WTC11 (cell line): ENCODE measurements around the gene NETO1.

Experiments used
- CTCF ChIP-seq: fragments of 200-600 bp; IDR thresholded peaks from 2 replicates; pipeline ENCODE4 v1.8.0; 2022; ENCODE audit warnings: antibody characterized with exemption
- ELF4 ChIP-seq: sonication (generic); formaldehyde crosslinking; IDR thresholded peaks from 2 replicates; pipeline ENCODE4 v1.8.1; 2022; ENCODE audit warnings: low read depth, mild to moderate bottlenecking, moderate library complexity, missing genetic modification reagents

GRCh38 chr18:72727776-72728175 lies 140.0 kb downstream of the NETO1 start:
- no peak for TF ChIP-seq ELF4 (CRISPR knock-in tag)
- no peak for TF ChIP-seq CTCF
